Measurements from ENCODE around the gene SATB2.

DNA sequence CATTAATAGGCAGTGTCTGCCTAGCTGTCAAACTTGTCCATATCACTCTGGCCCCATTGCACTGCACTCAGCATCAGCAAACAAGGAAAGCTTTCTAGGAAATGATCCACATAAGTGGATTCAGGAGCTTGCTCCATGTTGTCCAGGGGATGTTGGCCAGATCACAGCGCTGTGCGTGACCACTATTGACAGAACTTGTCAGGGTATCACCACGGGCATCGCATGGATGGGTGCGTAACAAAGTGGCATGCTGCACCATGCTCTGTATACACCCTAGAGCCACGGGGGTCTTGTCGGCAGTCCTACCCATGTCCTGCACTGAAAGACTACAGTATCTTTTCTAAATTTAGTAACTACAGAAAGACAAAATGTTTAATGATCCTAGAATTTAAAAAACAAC, 15.6 kb downstream of the SATB2 start:
- TF ChIP-seq EZH2 (IDR thresholded peaks at IDR 0.05; ENCODE audit: low read depth), result no peak
- TF ChIP-seq, protein P1, sequence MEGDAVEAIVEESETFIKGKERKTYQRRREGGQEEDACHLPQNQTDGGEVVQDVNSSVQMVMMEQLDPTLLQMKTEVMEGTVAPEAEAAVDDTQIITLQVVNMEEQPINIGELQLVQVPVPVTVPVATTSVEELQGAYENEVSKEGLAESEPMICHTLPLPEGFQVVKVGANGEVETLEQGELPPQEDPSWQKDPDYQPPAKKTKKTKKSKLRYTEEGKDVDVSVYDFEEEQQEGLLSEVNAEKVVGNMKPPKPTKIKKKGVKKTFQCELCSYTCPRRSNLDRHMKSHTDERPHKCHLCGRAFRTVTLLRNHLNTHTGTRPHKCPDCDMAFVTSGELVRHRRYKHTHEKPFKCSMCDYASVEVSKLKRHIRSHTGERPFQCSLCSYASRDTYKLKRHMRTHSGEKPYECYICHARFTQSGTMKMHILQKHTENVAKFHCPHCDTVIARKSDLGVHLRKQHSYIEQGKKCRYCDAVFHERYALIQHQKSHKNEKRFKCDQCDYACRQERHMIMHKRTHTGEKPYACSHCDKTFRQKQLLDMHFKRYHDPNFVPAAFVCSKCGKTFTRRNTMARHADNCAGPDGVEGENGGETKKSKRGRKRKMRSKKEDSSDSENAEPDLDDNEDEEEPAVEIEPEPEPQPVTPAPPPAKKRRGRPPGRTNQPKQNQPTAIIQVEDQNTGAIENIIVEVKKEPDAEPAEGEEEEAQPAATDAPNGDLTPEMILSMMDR (conservative IDR thresholded peaks at IDR 0.05), result no peak
